ENCODE results near the gene NRDC. TPM values are rescaled to one million over a fixed set of nuclear protein-coding genes. Genes with fewer than 3 reads are reported as not detected.

The NRDC gene
- total and polyA plus RNA-seq, 2 experiments from 2014 or later: 129 to 217 TPM

DNA sequence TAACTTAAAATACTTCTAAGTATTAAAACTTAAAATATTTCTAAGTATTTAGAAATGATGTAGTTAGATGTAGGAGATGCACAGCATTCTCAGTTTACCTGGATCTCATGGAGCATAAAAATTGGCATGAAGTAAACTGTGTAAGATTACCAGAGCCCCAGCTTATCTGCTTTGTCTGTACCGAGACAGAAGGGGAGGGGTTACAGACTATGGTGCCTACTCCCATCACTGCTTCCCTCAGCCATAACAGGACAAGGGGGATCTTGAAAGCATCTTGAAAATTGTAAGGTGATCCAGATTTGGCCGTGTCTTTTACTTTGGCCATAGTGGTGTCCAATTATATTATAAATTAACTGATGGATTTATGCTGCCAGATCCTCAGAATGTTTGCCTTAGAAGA lies 18.8 kb downstream of the NRDC start:
- Mint-ChIP-seq H3K9me3 (no peaks in the 10 kb centered on the region), H3K27ac (no peak overlapping the region; the same call in 1 of the 2 replicates), H3K4me1 (peaks cover 46% of the 10 kb centered on the region; the same call in 2 of the 3 replicates), H3K36me3 (ENCODE audit: low read depth) (peaks cover 13% of the 10 kb centered on the region; the same call in 2 of the 3 replicates), H3K4me3 (no peak overlapping the region), H3K27me3 (ENCODE audit: insufficient read depth, low read depth, poor library complexity) (no peaks in the 10 kb centered on the region)
- H3F3A ChIP-seq (replicated peaks; ENCODE audit: low read depth): no peaks in the 10 kb centered on the region
- peaks cover 40% of the 10 kb centered on the region for H3K4me1 ChIP-seq (ENCODE audit: insufficient read depth)
- peak overlapping the region; percentile 13; the same call in 1 of the 2 replicates for H3K4me3 ChIP-seq
- H4K20me1 ChIP-seq (replicated peaks; ENCODE audit: insufficient read depth): peaks cover 4% of the 10 kb centered on the region; the same call in 1 of the 2 replicates
- ATAC-seq (peak; percentile 72), DNase-seq (ENCODE audit: low spot score) (no peak)
- no peak for TF ChIP-seq EZH2 (IDR thresholded peaks at IDR 0.05; ENCODE audit: low read depth, unreplicated experiment)
- TF ChIP-seq, protein P1, sequence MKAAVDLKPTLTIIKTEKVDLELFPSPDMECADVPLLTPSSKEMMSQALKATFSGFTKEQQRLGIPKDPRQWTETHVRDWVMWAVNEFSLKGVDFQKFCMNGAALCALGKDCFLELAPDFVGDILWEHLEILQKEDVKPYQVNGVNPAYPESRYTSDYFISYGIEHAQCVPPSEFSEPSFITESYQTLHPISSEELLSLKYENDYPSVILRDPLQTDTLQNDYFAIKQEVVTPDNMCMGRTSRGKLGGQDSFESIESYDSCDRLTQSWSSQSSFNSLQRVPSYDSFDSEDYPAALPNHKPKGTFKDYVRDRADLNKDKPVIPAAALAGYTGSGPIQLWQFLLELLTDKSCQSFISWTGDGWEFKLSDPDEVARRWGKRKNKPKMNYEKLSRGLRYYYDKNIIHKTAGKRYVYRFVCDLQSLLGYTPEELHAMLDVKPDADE (IDR thresholded peaks at IDR 0.05): no peak
- TF ChIP-seq NANOG (IDR thresholded peaks at IDR 0.05; ENCODE audit: borderline replicate concordance): no peak
- no peak for TF ChIP-seq EZH2phosphoT487 (IDR thresholded peaks at IDR 0.05; ENCODE audit: unreplicated experiment)
- TF ChIP-seq, protein P2, sequence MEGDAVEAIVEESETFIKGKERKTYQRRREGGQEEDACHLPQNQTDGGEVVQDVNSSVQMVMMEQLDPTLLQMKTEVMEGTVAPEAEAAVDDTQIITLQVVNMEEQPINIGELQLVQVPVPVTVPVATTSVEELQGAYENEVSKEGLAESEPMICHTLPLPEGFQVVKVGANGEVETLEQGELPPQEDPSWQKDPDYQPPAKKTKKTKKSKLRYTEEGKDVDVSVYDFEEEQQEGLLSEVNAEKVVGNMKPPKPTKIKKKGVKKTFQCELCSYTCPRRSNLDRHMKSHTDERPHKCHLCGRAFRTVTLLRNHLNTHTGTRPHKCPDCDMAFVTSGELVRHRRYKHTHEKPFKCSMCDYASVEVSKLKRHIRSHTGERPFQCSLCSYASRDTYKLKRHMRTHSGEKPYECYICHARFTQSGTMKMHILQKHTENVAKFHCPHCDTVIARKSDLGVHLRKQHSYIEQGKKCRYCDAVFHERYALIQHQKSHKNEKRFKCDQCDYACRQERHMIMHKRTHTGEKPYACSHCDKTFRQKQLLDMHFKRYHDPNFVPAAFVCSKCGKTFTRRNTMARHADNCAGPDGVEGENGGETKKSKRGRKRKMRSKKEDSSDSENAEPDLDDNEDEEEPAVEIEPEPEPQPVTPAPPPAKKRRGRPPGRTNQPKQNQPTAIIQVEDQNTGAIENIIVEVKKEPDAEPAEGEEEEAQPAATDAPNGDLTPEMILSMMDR (conservative IDR thresholded peaks at IDR 0.05; ENCODE audit: low read depth in 2 of 2): no peak
- TF ChIP-seq ZNF114 (CRISPR knock-in tag; IDR thresholded peaks at IDR 0.05): no peak
- no peak for TF ChIP-seq STAT1 (IDR thresholded peaks at IDR 0.05; ENCODE audit: unreplicated experiment)
- TF ChIP-seq ZNF331 (CRISPR knock-in tag; IDR thresholded peaks at IDR 0.05; ENCODE audit: low read depth): no peak
- TF ChIP-seq, protein P3, sequence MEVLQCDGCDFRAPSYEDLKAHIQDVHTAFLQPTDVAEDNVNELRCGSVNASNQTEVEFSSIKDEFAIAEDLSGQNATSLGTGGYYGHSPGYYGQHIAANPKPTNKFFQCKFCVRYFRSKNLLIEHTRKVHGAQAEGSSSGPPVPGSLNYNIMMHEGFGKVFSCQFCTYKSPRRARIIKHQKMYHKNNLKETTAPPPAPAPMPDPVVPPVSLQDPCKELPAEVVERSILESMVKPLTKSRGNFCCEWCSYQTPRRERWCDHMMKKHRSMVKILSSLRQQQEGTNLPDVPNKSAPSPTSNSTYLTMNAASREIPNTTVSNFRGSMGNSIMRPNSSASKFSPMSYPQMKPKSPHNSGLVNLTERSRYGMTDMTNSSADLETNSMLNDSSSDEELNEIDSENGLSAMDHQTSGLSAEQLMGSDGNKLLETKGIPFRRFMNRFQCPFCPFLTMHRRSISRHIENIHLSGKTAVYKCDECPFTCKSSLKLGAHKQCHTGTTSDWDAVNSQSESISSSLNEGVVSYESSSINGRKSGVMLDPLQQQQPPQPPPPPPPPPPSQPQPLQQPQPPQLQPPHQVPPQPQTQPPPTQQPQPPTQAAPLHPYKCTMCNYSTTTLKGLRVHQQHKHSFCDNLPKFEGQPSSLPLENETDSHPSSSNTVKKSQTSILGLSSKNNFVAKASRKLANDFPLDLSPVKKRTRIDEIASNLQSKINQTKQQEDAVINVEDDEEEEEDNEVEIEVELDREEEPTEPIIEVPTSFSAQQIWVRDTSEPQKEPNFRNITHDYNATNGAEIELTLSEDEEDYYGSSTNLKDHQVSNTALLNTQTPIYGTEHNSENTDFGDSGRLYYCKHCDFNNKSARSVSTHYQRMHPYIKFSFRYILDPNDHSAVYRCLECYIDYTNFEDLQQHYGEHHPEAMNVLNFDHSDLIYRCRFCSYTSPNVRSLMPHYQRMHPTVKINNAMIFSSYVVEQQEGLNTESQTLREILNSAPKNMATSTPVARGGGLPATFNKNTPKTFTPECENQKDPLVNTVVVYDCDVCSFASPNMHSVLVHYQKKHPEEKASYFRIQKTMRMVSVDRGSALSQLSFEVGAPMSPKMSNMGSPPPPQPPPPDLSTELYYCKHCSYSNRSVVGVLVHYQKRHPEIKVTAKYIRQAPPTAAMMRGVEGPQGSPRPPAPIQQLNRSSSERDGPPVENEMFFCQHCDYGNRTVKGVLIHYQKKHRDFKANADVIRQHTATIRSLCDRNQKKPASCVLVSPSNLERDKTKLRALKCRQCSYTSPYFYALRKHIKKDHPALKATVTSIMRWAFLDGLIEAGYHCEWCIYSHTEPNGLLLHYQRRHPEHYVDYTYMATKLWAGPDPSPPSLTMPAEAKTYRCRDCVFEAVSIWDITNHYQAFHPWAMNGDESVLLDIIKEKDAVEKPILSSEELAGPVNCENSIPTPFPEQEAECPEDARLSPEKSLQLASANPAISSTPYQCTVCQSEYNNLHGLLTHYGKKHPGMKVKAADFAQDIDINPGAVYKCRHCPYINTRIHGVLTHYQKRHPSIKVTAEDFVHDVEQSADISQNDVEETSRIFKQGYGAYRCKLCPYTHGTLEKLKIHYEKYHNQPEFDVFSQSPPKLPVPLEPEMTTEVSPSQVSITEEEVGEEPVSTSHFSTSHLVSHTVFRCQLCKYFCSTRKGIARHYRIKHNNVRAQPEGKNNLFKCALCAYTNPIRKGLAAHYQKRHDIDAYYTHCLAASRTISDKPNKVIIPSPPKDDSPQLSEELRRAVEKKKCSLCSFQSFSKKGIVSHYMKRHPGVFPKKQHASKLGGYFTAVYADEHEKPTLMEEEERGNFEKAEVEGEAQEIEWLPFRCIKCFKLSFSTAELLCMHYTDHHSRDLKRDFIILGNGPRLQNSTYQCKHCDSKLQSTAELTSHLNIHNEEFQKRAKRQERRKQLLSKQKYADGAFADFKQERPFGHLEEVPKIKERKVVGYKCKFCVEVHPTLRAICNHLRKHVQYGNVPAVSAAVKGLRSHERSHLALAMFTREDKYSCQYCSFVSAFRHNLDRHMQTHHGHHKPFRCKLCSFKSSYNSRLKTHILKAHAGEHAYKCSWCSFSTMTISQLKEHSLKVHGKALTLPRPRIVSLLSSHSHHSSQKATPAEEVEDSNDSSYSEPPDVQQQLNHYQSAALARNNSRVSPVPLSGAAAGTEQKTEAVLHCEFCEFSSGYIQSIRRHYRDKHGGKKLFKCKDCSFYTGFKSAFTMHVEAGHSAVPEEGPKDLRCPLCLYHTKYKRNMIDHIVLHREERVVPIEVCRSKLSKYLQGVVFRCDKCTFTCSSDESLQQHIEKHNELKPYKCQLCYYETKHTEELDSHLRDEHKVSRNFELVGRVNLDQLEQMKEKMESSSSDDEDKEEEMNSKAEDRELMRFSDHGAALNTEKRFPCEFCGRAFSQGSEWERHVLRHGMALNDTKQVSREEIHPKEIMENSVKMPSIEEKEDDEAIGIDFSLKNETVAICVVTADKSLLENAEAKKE (CRISPR knock-in tag; IDR thresholded peaks at IDR 0.05): no peak
- TF ChIP-seq, protein P4, sequence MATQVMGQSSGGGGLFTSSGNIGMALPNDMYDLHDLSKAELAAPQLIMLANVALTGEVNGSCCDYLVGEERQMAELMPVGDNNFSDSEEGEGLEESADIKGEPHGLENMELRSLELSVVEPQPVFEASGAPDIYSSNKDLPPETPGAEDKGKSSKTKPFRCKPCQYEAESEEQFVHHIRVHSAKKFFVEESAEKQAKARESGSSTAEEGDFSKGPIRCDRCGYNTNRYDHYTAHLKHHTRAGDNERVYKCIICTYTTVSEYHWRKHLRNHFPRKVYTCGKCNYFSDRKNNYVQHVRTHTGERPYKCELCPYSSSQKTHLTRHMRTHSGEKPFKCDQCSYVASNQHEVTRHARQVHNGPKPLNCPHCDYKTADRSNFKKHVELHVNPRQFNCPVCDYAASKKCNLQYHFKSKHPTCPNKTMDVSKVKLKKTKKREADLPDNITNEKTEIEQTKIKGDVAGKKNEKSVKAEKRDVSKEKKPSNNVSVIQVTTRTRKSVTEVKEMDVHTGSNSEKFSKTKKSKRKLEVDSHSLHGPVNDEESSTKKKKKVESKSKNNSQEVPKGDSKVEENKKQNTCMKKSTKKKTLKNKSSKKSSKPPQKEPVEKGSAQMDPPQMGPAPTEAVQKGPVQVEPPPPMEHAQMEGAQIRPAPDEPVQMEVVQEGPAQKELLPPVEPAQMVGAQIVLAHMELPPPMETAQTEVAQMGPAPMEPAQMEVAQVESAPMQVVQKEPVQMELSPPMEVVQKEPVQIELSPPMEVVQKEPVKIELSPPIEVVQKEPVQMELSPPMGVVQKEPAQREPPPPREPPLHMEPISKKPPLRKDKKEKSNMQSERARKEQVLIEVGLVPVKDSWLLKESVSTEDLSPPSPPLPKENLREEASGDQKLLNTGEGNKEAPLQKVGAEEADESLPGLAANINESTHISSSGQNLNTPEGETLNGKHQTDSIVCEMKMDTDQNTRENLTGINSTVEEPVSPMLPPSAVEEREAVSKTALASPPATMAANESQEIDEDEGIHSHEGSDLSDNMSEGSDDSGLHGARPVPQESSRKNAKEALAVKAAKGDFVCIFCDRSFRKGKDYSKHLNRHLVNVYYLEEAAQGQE (IDR thresholded peaks at IDR 0.05; ENCODE audit: unreplicated experiment): no peak
- TF ChIP-seq JUNB (IDR thresholded peaks at IDR 0.05; ENCODE audit: unreplicated experiment): no peak
- H3K9me2 ChIP-seq (ENCODE audit: insufficient read depth): no peaks in the 10 kb centered on the region
- peak overlapping the region; percentile 58; the same call in 1 of the 2 replicates for H3K4me2 ChIP-seq
- peak overlapping the region; percentile 34 for H3K27ac ChIP-seq (ENCODE audit: low read depth)
- peaks cover 81% of the 10 kb centered on the region for H3K79me2 ChIP-seq (replicated peaks; ENCODE audit: insufficient read depth)
- no peaks in the 10 kb centered on the region for H3K36me3 ChIP-seq (ENCODE audit: insufficient read depth)
- H3K27me3 ChIP-seq (ENCODE audit: insufficient read depth): no peaks in the 10 kb centered on the region
- H2AFZ ChIP-seq: no peak overlapping the region

Data from GM23338 (cell line).